GM12891 (cell line): ENCODE results near the gene EPB41L1.

Experiments used
- PAX5 ChIP-seq: IDR thresholded peaks from 2 replicates; pipeline ENCODE4 v1.6.1; 2011; ENCODE audit warnings: low read length, moderate library complexity, mild to moderate bottlenecking; ENCODE audit not compliant: insufficient read depth, severe bottlenecking
- POLR2A ChIP-seq: IDR thresholded peaks from 2 replicates; pipeline ENCODE4 v1.6.1; 2011; ENCODE audit warnings: low read depth, low read length, control low read depth
- POLR2AphosphoS5 ChIP-seq: IDR thresholded peaks from 2 replicates; pipeline ENCODE4 v1.6.1; 2011; ENCODE audit warnings: low read depth, low read length, control low read depth
- SPI1 ChIP-seq: IDR thresholded peaks from 2 replicates; pipeline ENCODE4 v1.6.1; 2011; ENCODE audit warnings: low read depth, low read length, control low read depth
- TAF1 ChIP-seq: IDR thresholded peaks from 2 replicates; pipeline ENCODE4 v1.6.1; 2011; ENCODE audit warnings: low read depth, low read length, control low read depth

DNA sequence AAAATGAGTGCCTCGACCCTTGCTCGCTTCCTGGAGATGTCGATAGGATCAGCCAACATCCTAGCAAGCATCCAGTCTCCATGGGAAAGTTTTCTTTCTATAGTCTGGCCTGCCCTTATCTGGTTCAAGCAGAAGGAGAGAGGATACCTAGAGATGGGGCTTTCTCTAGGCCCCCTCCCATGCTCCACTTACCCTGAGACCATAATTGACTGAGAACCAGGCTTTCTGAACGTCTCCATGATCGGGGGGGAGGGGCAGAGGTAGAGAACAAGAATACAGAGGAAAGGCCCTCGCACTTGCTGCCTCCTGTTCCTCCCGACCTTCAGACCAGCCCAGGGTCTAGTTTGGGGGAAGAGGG, 31.6 kb upstream of the EPB41L1 start:
- TF ChIP-seq POLR2A (no peak), POLR2AphosphoS5 (no peak), PAX5 (no peak), TAF1 (no peak), SPI1 (no peak)
